ENCODE data around the gene SVIL.

DNA sequence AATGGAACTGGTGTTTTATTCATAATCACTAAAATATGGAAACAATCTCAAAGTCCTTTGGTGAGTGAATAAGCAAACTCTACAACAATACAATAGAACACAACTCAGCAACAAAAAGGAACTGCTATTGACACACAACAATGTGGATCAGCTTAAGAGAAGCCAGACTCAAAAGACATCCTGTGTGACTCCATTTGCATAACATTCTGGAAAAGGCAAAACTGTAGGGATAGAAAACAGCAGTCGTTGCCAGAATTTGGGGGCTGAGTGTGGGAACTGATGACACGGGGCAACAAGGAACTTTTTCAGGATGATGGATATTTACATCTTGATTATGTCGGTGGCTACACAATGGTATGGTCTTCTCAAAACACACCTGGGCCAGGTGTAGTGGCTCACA is 32.4 kb upstream of the SVIL start:
- TF ChIP-seq POLR2A (IDR thresholded peaks at IDR 0.05; ENCODE audit: low read depth, low read length) (no peak), POLR2AphosphoS5 (IDR thresholded peaks at IDR 0.05; ENCODE audit: low read depth, low read length) (no peak), POU2F2 (IDR thresholded peaks at IDR 0.05; ENCODE audit: low read depth, low read length) (no peak)
